CD4-positive, alpha-beta T cell treated with Interleukin-6 for 4 hours (primary cell): ENCODE data around the gene DAND5.
"Not testable (repeated sequence)": the region's sequence is repeated elsewhere in the genome, so short reads cannot be mapped to it uniquely, and the experiment has no call there.

ENCODE experiments used
- DNase-seq: peaks from one replicate; pipeline ENCODE4 v3.0.0-alpha.2; 2020; ENCODE audit warnings: mixed read lengths

DAND5 gene

GRCh38 chr19:12967907-12968306, 1.5 kb upstream of the DAND5 start:
- no peak for DNase-seq

GRCh38 chr19:12970070-12970820, 869 bp downstream of the DAND5 start:
- DNase-seq, result no peak

- no peak for DNase-seq
Observed at GRCh38 chr19:12973236-12973635, 3.9 kb downstream of the DAND5 start.

GRCh38 chr19:12974301-12975220, 5.2 kb downstream of the DAND5 start:
- DNase-seq, result no peak

GRCh38 chr19:12975221-12975741, 5.9 kb downstream of the DAND5 start:
- DNase-seq, result no peak

GRCh38 chr19:12976109-12976508, 6.7 kb downstream of the DAND5 start:
- DNase-seq, result not testable (repeated sequence)

GRCh38 chr19:12979974-12980373, 10.6 kb downstream of the DAND5 start:
- no peak for DNase-seq

- no peak for DNase-seq
Observed at GRCh38 chr19:12982648-12983047, 13.3 kb downstream of the DAND5 start.

- no peak for DNase-seq
Observed at GRCh38 chr19:12983091-12983490, 13.7 kb downstream of the DAND5 start.

GRCh38 chr19:12983542-12984142, 14.3 kb downstream of the DAND5 start:
- peak; percentile 85 for DNase-seq

GRCh38 chr19:12984143-12984627, 14.8 kb downstream of the DAND5 start:
- no peak for DNase-seq

GRCh38 chr19:12984683-12985048, 15.3 kb downstream of the DAND5 start:
- DNase-seq, result no peak

GRCh38 chr19:12985049-12985776, 15.8 kb downstream of the DAND5 start:
- DNase-seq, result no peak

GRCh38 chr19:12986726-12987125, 17.4 kb downstream of the DAND5 start:
- no peak for DNase-seq

- DNase-seq, result no peak
Observed at GRCh38 chr19:12987190-12987589, 17.8 kb downstream of the DAND5 start.

- DNase-seq, result no peak
Observed at GRCh38 chr19:12987781-12988180, 18.4 kb downstream of the DAND5 start.

GRCh38 chr19:12990431-12990830, 21.1 kb downstream of the DAND5 start:
- no peak for DNase-seq

GRCh38 chr19:12990853-12991252, 21.5 kb downstream of the DAND5 start:
- DNase-seq, result no peak

- no peak for DNase-seq
Observed at GRCh38 chr19:12991296-12991695, 21.9 kb downstream of the DAND5 start.

- no peak for DNase-seq
Observed at GRCh38 chr19:12992729-12993128, 23.4 kb downstream of the DAND5 start.

GRCh38 chr19:12993562-12993961, 24.2 kb downstream of the DAND5 start:
- DNase-seq, result no peak
